DMS 273 (cell line): ENCODE results near the gene FRMD4A.

ENCODE experiments used
- DNase-seq: peaks from one replicate; lab custom pipeline; 2025; ENCODE audit not compliant: unreplicated experiment; lab: John Stamatoyannopoulos, UW

FRMD4A gene

GRCh38 chr10:13862546-13863233, 468.0 kb downstream of the FRMD4A start:
- DNase-seq = no peak

GRCh38 chr10:13860886-13861285, 469.8 kb downstream of the FRMD4A start:
- DNase-seq = no peak

- DNase-seq = no peak
These were observed 470.6 kb downstream of the FRMD4A start for GRCh38 chr10:13859979-13860654.

- no peak for DNase-seq
These were observed 472.0 kb downstream of the FRMD4A start for GRCh38 chr10:13858709-13859108.

- no peak for DNase-seq
These were observed 473.3 kb downstream of the FRMD4A start for GRCh38 chr10:13857451-13857850.

- DNase-seq = no peak
These were observed 476.9 kb downstream of the FRMD4A start for GRCh38 chr10:13853854-13854253.

GRCh38 chr10:13852872-13853271, 477.9 kb downstream of the FRMD4A start:
- DNase-seq = no peak

GRCh38 chr10:13851906-13852305, 478.8 kb downstream of the FRMD4A start:
- no peak for DNase-seq

GRCh38 chr10:13848520-13849445, 481.9 kb downstream of the FRMD4A start:
- DNase-seq = peak; percentile 85

- DNase-seq = peak; percentile 5
These were observed 483.5 kb downstream of the FRMD4A start for GRCh38 chr10:13847201-13847631.

- DNase-seq = no peak
These were observed 484.8 kb downstream of the FRMD4A start for GRCh38 chr10:13845897-13846296.

GRCh38 chr10:13844651-13845050, 486.1 kb downstream of the FRMD4A start:
- no peak for DNase-seq

- no peak for DNase-seq
These were observed 488.6 kb downstream of the FRMD4A start for GRCh38 chr10:13842117-13842516.

GRCh38 chr10:13840036-13840435, 490.7 kb downstream of the FRMD4A start:
- DNase-seq = no peak

GRCh38 chr10:13839430-13839990, 491.2 kb downstream of the FRMD4A start:
- no peak for DNase-seq

GRCh38 chr10:13839030-13839429, 491.7 kb downstream of the FRMD4A start:
- no peak for DNase-seq

GRCh38 chr10:13837966-13838365, 492.8 kb downstream of the FRMD4A start:
- no peak for DNase-seq

- DNase-seq = peak; percentile 44
These were observed 496.0 kb downstream of the FRMD4A start for GRCh38 chr10:13834581-13835286.

- DNase-seq = no peak
These were observed 499.0 kb downstream of the FRMD4A start for GRCh38 chr10:13831711-13832141.

- DNase-seq = peak; percentile 7
These were observed 500.3 kb downstream of the FRMD4A start for GRCh38 chr10:13830385-13830784.

- no peak for DNase-seq
These were observed 500.9 kb downstream of the FRMD4A start for GRCh38 chr10:13829790-13830189.
